Panc1 (cell line): ENCODE results near the gene PSTPIP1. TPM values are rescaled to one million over a fixed set of nuclear protein-coding genes. Genes with fewer than 3 reads are reported as not detected.

Source experiments
- ATAC-seq: fragments of 200-7000 bp; cut with Tn5 transposase; 2 replicates; pipeline ENCODE4 v1.9.1; 2020; ENCODE audit warnings: mild to moderate bottlenecking, moderate library complexity
- BruUV-seq: library from RNA; stranded (reverse); fragments of 400-500 nt; replicated peaks from 2 replicates; lab custom pipeline; 2021; lab: Mats Ljungman, UMichigan
- CTCF ChIA-PET: fragments of 300-600 bp; sonication (Branson Sonifier 250); formaldehyde crosslinking; loops from one replicate; lab custom pipeline; 2022; ENCODE audit warnings: antibody characterized with exemption; lab: Charles Lee
- POLR2A ChIA-PET: fragments of 300-600 bp; sonication (Branson Sonifier 250); formaldehyde crosslinking; loops from one replicate; lab custom pipeline; 2022; ENCODE audit warnings: antibody characterized with exemption; lab: Charles Lee
- DNase-seq: peaks from one replicate; pipeline ENCODE4 v3.0.0-alpha.2; 2010; ENCODE audit warnings: low read depth, low spot score
- H3K27ac ChIP-seq: 2 replicates; pipeline ENCODE4 v1.5.1; 2011; ENCODE audit warnings: mild to moderate bottlenecking, low read length, inconsistent platforms
- H3K27me3 ChIP-seq: fragments of 200-500 bp; sonication (Bioruptor generic); 2 replicates; pipeline ENCODE4 v1.6.0; 2014; ENCODE audit warnings: low read length, inconsistent platforms; ENCODE audit not compliant: control insufficient read depth, insufficient read depth
- H3K36me3 ChIP-seq: fragments of 200-500 bp; sonication (Bioruptor generic); 2 replicates; pipeline ENCODE4 v1.5.1; 2014; ENCODE audit warnings: inconsistent platforms, mild to moderate bottlenecking, low read length, moderate library complexity; ENCODE audit not compliant: control insufficient read depth, insufficient read depth
- H3K4me1 ChIP-seq: 2 replicates; pipeline ENCODE4 v1.5.1; 2011; ENCODE audit warnings: inconsistent platforms, mild to moderate bottlenecking, low read length, moderate library complexity; ENCODE audit not compliant: control insufficient read depth, insufficient read depth
- H3K4me3 ChIP-seq, 2 experiments: 2 replicates each; pipeline ENCODE4 v1.5.1; 2011 to 2012; ENCODE audit warnings: low read depth in 2 of 2, low read length in 2 of 2, mild to moderate bottlenecking in 2 of 2, inconsistent platforms in 1 of 2, moderate library complexity in 1 of 2
- H3K9me3 ChIP-seq: fragments of 200-500 bp; sonication (Bioruptor generic); 2 replicates; pipeline ENCODE4 v1.5.1; 2014; ENCODE audit warnings: low read depth, mild to moderate bottlenecking, inconsistent platforms, low read length, moderate library complexity; ENCODE audit not compliant: control insufficient read depth, insufficient read depth
- POLR2AphosphoS5 ChIP-seq: IDR thresholded peaks from 2 replicates; pipeline ENCODE4 v1.6.1; 2012; ENCODE audit warnings: mild to moderate bottlenecking, low read depth, low read length, moderate library complexity
- SIN3A ChIP-seq: IDR thresholded peaks from 2 replicates; pipeline ENCODE4 v1.6.1; 2012; ENCODE audit warnings: low read depth, mild to moderate bottlenecking, low read length, moderate library complexity, borderline replicate concordance; ENCODE audit not compliant: insufficient read depth
- TCF7L2 ChIP-seq: IDR thresholded peaks from 2 replicates; pipeline ENCODE4 v1.6.1; 2011; ENCODE audit warnings: mild to moderate bottlenecking, low read depth, low read length, inconsistent platforms
- in situ Hi-C: cut with HindIII; loops from 2 replicates; pipeline ENCODE4 v1.10.0; 2016; ENCODE audit warnings: low sequenced_read_pairs, low pct_unique_long_range_greater_than_20kb
- intact Hi-C: fragments of 100-400 bp; cut with micrococcal nuclease; formaldehyde crosslinking; loops from one replicate; pipeline ENCODE4 v1.10.0; 2022; ENCODE audit not compliant: unreplicated experiment
- total RNA-seq: library from RNA; stranded (reverse); gene quantifications from one replicate; pipeline ENCODE4 v1.2.1, GENCODE V29; 2021; ENCODE audit not compliant: unreplicated experiment
- TF ChIP-seq, protein P1 (sequence below): fragments of 450-650 bp; IDR thresholded peaks from 2 replicates; pipeline ENCODE4 v1.5.1; 2017; ENCODE audit warnings: mild to moderate bottlenecking
- TF ChIP-seq, protein P2 (sequence below), 2 experiments: IDR thresholded peaks; 2 replicates each; pipeline ENCODE4 v1.6.1; 2011 to 2012; ENCODE audit warnings: low read depth in 2 of 2, control low read depth in 1 of 2, low read length in 1 of 2, mild to moderate bottlenecking in 1 of 2, moderate library complexity in 1 of 2; ENCODE audit not compliant: insufficient read depth in 1 of 2

PSTPIP1 gene
- total RNA-seq, 1 experiment from 2014 or later = 0.46 TPM

- H3K4me3 ChIP-seq = no peak overlapping the region
- ChIA-PET POLR2A (no interaction called here), CTCF (no interaction called here)
- in situ Hi-C loops (no loop called here), intact Hi-C loops (no loop called here)
- H3K27me3 ChIP-seq = no peaks in the 10 kb centered on the region; the same call in 1 of the 2 replicates
- H3K4me1 ChIP-seq = no peaks in the 10 kb centered on the region
- no peaks in the 10 kb centered on the region for H3K36me3 ChIP-seq
- no TSS peak for BruUV-seq
- no peak overlapping the region for H3K27ac ChIP-seq
- TF ChIP-seq, protein P1, sequence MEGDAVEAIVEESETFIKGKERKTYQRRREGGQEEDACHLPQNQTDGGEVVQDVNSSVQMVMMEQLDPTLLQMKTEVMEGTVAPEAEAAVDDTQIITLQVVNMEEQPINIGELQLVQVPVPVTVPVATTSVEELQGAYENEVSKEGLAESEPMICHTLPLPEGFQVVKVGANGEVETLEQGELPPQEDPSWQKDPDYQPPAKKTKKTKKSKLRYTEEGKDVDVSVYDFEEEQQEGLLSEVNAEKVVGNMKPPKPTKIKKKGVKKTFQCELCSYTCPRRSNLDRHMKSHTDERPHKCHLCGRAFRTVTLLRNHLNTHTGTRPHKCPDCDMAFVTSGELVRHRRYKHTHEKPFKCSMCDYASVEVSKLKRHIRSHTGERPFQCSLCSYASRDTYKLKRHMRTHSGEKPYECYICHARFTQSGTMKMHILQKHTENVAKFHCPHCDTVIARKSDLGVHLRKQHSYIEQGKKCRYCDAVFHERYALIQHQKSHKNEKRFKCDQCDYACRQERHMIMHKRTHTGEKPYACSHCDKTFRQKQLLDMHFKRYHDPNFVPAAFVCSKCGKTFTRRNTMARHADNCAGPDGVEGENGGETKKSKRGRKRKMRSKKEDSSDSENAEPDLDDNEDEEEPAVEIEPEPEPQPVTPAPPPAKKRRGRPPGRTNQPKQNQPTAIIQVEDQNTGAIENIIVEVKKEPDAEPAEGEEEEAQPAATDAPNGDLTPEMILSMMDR = no peak
- TF ChIP-seq TCF7L2 = no peak
- no peak for TF ChIP-seq POLR2AphosphoS5
- TF ChIP-seq, protein P2, sequence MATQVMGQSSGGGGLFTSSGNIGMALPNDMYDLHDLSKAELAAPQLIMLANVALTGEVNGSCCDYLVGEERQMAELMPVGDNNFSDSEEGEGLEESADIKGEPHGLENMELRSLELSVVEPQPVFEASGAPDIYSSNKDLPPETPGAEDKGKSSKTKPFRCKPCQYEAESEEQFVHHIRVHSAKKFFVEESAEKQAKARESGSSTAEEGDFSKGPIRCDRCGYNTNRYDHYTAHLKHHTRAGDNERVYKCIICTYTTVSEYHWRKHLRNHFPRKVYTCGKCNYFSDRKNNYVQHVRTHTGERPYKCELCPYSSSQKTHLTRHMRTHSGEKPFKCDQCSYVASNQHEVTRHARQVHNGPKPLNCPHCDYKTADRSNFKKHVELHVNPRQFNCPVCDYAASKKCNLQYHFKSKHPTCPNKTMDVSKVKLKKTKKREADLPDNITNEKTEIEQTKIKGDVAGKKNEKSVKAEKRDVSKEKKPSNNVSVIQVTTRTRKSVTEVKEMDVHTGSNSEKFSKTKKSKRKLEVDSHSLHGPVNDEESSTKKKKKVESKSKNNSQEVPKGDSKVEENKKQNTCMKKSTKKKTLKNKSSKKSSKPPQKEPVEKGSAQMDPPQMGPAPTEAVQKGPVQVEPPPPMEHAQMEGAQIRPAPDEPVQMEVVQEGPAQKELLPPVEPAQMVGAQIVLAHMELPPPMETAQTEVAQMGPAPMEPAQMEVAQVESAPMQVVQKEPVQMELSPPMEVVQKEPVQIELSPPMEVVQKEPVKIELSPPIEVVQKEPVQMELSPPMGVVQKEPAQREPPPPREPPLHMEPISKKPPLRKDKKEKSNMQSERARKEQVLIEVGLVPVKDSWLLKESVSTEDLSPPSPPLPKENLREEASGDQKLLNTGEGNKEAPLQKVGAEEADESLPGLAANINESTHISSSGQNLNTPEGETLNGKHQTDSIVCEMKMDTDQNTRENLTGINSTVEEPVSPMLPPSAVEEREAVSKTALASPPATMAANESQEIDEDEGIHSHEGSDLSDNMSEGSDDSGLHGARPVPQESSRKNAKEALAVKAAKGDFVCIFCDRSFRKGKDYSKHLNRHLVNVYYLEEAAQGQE (IDR thresholded peaks at IDR 0.05; ENCODE audit: insufficient read depth in 1 of 2, low read depth in 2 of 2, low read length in 1 of 2) = no peak
- TF ChIP-seq SIN3A = no peak
- ATAC-seq (no peak), DNase-seq (no peak)
- H3K9me3 ChIP-seq = no peaks in the 10 kb centered on the region
Measured at GRCh38 chr15:76986743-76987142, 8.2 kb upstream of the PSTPIP1 start.

DNA sequence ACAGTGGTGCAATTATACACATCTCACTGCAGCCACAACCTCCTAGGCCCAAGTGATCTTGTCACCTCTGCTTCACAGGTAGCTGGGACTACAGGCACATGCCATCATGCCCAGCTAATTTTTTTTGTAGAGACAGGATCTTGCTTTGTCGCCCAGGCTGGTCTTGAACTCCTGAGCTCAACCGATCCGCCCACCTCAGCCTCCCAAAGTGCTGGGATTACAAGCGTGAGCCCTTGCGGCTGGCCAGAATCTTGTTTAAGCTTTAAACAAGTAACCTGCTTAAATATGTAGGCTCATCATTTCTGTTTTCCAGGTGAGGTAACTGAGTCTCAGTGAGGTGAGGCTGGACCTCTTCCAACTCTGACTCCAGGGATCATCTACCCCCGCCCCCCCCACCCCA, 7.7 kb upstream of the PSTPIP1 start:
- ATAC-seq (no peak), DNase-seq (no peak)
- Histone ChIP-seq H3K4me3 (no peak overlapping the region), H3K27me3 (no peaks in the 10 kb centered on the region; the same call in 1 of the 2 replicates), H3K4me1 (no peaks in the 10 kb centered on the region), H3K36me3 (no peaks in the 10 kb centered on the region), H3K27ac (no peak overlapping the region), H3K9me3 (no peaks in the 10 kb centered on the region)
- ChIA-PET POLR2A (no interaction called here), CTCF (no interaction called here)
- intact Hi-C loops (no loop called here), in situ Hi-C loops (no loop called here)
- TF ChIP-seq POLR2AphosphoS5 (no peak), TCF7L2 (no peak), SIN3A (no peak)
- TF ChIP-seq, protein P2 (IDR thresholded peaks at IDR 0.05; ENCODE audit: insufficient read depth in 1 of 2, low read depth in 2 of 2, low read length in 1 of 2) = no peak
- TF ChIP-seq, protein P1 = no peak
- no TSS peak for BruUV-seq
